Glutamatergic neuron (in vitro differentiated cells): ENCODE measurements around the gene MEGF11. TPM values are rescaled to one million over a fixed set of nuclear protein-coding genes. Genes with fewer than 3 reads are reported as not detected.
A peak's percentile ranks its signal among the peaks of the same experiment; 100 is the strongest.

Experiments
- DNase-seq: peaks from one replicate; pipeline ENCODE4 v3.0.0; 2022
- H3K27ac Mint-ChIP-seq: one replicate; pipeline ENCODE4 v1.8.0; 2020; ENCODE audit warnings: mild to moderate bottlenecking, mixed read lengths, inconsistent platforms; ENCODE audit not compliant: unreplicated experiment
- H3K27me3 Mint-ChIP-seq: one replicate; pipeline ENCODE4 v1.8.0; 2020; ENCODE audit warnings: mild to moderate bottlenecking, moderate library complexity, mixed read lengths, inconsistent platforms; ENCODE audit not compliant: unreplicated experiment
- H3K36me3 Mint-ChIP-seq: one replicate; pipeline ENCODE4 v1.8.0; 2020; ENCODE audit warnings: mild to moderate bottlenecking, mixed read lengths, inconsistent platforms; ENCODE audit not compliant: unreplicated experiment
- H3K4me1 Mint-ChIP-seq: one replicate; pipeline ENCODE4 v1.8.0; 2020; ENCODE audit warnings: mild to moderate bottlenecking, low read depth, mixed read lengths, inconsistent platforms; ENCODE audit not compliant: unreplicated experiment
- H3K4me3 Mint-ChIP-seq: one replicate; pipeline ENCODE4 v1.8.0; 2020; ENCODE audit warnings: mild to moderate bottlenecking, mixed read lengths, inconsistent platforms; ENCODE audit not compliant: unreplicated experiment
- H3K9me3 Mint-ChIP-seq: one replicate; pipeline ENCODE4 v1.8.0; 2020; ENCODE audit warnings: mild to moderate bottlenecking, moderate library complexity, mixed read lengths, inconsistent platforms; ENCODE audit not compliant: unreplicated experiment
- CTCF ChIP-seq: fragments of 200-600 bp; sonication (generic); IDR thresholded peaks from one replicate; pipeline ENCODE4 v1.5.0; 2021; ENCODE audit not compliant: partially characterized antibody, unreplicated experiment
- total RNA-seq: library from RNA; stranded (reverse); fragmentation: NEBNext Ultra II Directional; extraction: Animal tissue kit (Norgen Biotek cat#: 25700); gene quantifications from one replicate; pipeline ENCODE4 v1.2.1, GENCODE V29; 2021; ENCODE audit not compliant: unreplicated experiment

MEGF11 gene
- total RNA-seq, 1 donor from 2014 or later: 2.6 TPM

- no peak for DNase-seq
- H3K9me3 Mint-ChIP-seq: peaks cover 1% of the 10 kb centered on the region
- H3K36me3 Mint-ChIP-seq: no peaks in the 10 kb centered on the region
- no peak overlapping the region for H3K27ac Mint-ChIP-seq
- TF ChIP-seq CTCF: no peak
- H3K4me3 Mint-ChIP-seq: no peak overlapping the region
- H3K27me3 Mint-ChIP-seq: peaks cover 8% of the 10 kb centered on the region
- H3K4me1 Mint-ChIP-seq: peaks cover 5% of the 10 kb centered on the region
Observed at GRCh38 chr15:66072616-66073361, 180.8 kb downstream of the MEGF11 start.

- Mint-ChIP-seq H3K4me1 (peaks cover 5% of the 10 kb centered on the region), H3K27me3 (peaks cover 8% of the 10 kb centered on the region), H3K9me3 (peaks cover 1% of the 10 kb centered on the region), H3K4me3 (no peak overlapping the region), H3K36me3 (no peaks in the 10 kb centered on the region), H3K27ac (peak overlapping the region; percentile 28)
- no peak for TF ChIP-seq CTCF
- no peak for DNase-seq
Observed at GRCh38 chr15:66071921-66072295, 181.6 kb downstream of the MEGF11 start.

GRCh38 chr15:66071160-66071920, 182.2 kb downstream of the MEGF11 start:
- peaks cover 7% of the 10 kb centered on the region for H3K4me1 Mint-ChIP-seq
- no peak overlapping the region for H3K4me3 Mint-ChIP-seq
- peaks cover 10% of the 10 kb centered on the region for H3K27me3 Mint-ChIP-seq
- H3K36me3 Mint-ChIP-seq: no peaks in the 10 kb centered on the region
- DNase-seq: no peak
- TF ChIP-seq CTCF: no peak
- peaks cover 1% of the 10 kb centered on the region for H3K9me3 Mint-ChIP-seq
- no peak overlapping the region for H3K27ac Mint-ChIP-seq

GRCh38 chr15:66070220-66070934, 183.2 kb downstream of the MEGF11 start:
- no peak for DNase-seq
- H3K36me3 Mint-ChIP-seq: no peaks in the 10 kb centered on the region
- no peak for TF ChIP-seq CTCF
- H3K4me1 Mint-ChIP-seq: peaks cover 10% of the 10 kb centered on the region
- H3K27me3 Mint-ChIP-seq: peaks cover 7% of the 10 kb centered on the region
- H3K9me3 Mint-ChIP-seq: peaks cover 1% of the 10 kb centered on the region
- H3K4me3 Mint-ChIP-seq: no peak overlapping the region
- no peak overlapping the region for H3K27ac Mint-ChIP-seq

GRCh38 chr15:66069751-66070150, 183.8 kb downstream of the MEGF11 start:
- H3K27ac Mint-ChIP-seq: no peak overlapping the region
- no peak overlapping the region for H3K4me3 Mint-ChIP-seq
- no peaks in the 10 kb centered on the region for H3K36me3 Mint-ChIP-seq
- no peak for TF ChIP-seq CTCF
- peaks cover 12% of the 10 kb centered on the region for H3K4me1 Mint-ChIP-seq
- H3K9me3 Mint-ChIP-seq: peaks cover 1% of the 10 kb centered on the region
- H3K27me3 Mint-ChIP-seq: peaks cover 7% of the 10 kb centered on the region
- DNase-seq: no peak
